HCT116 (cell line): ENCODE measurements around the gene HIVEP3. TPM values are rescaled to one million over a fixed set of nuclear protein-coding genes. Genes with fewer than 3 reads are reported as not detected.
A peak's percentile ranks its signal among the peaks of the same experiment; 100 is the strongest.

ENCODE experiments used
- ATAC-seq: fragments of 200-7000 bp; cut with Tn5 transposase; 2 replicates; pipeline ENCODE4 v1.9.1; 2020; ENCODE audit warnings: mild to moderate bottlenecking, moderate library complexity
- BruUV-seq: library from RNA; stranded (reverse); fragments of 400-500 nt; replicated peaks from 2 replicates; lab custom pipeline; 2021; lab: Mats Ljungman, UMichigan
- CTCF ChIA-PET: fragments of 300-600 bp; sonication (Branson Sonifier 250); formaldehyde crosslinking; loops from one replicate; lab custom pipeline; 2021; ENCODE audit warnings: antibody characterized with exemption; lab: Charles Lee
- POLR2A ChIA-PET: fragments of 300-600, 350-600 bp; sonication (Branson Sonifier 250); formaldehyde crosslinking; loops from one replicate; lab custom pipeline; 2021; ENCODE audit warnings: antibody characterized with exemption; lab: Charles Lee
- RAD21 ChIA-PET, 2 experiments: fragments of 300-600 bp; sonication (Branson Sonifier 250); formaldehyde crosslinking; loops; one replicate each; lab custom pipeline; 2023; ENCODE audit warnings: low total read pairs in 2 of 2; ENCODE audit not compliant: uncharacterized antibody in 2 of 2, unreplicated experiment in 2 of 2, low non-redundant PET in 1 of 2; lab: Charles Lee
- DNase-seq: peaks from one replicate; pipeline ENCODE4 v3.0.0-alpha.2; 2010; ENCODE audit warnings: low read depth, low spot score
- H2AFZ ChIP-seq: fragments of 200-600 bp; shearing (Covaris generic), sonication (generic); 2 replicates; pipeline ENCODE4 v1.6.1; 2017; ENCODE audit warnings: low read depth, mixed run types, mixed read lengths, antibody characterized with exemption, low read length; ENCODE audit not compliant: poor library complexity, severe bottlenecking
- H3K27ac ChIP-seq: 2 replicates; pipeline ENCODE4 v1.5.1; 2012; ENCODE audit warnings: low read depth, low read length
- H3K27me3 ChIP-seq: fragments of 200-600 bp; sonication (generic); 2 replicates; pipeline ENCODE4 v1.6.1; 2016; ENCODE audit warnings: mixed run types, low read length, mixed read lengths; ENCODE audit not compliant: insufficient read depth
- H3K36me3 ChIP-seq, 2 experiments: fragments of 200-500 bp in 1 of 2; fragments of 200-600 bp in 1 of 2; sonication (Bioruptor generic) in 1 of 2; sonication (generic) in 1 of 2; 2 replicates each; pipeline versions ENCODE4 v1.5.1 to v1.6.1; 2014 to 2016; ENCODE audit warnings: low read length in 2 of 2, inconsistent platforms in 1 of 2, mixed read lengths in 1 of 2, mixed run types in 1 of 2; ENCODE audit not compliant: insufficient read depth in 2 of 2, control insufficient read depth in 1 of 2
- H3K4me1 ChIP-seq, 2 experiments: fragments of 200-600 bp in 1 of 2; sonication (generic) in 1 of 2; 2 replicates each; pipeline versions ENCODE4 v1.5.1 to v1.6.1; 2012 to 2017; ENCODE audit warnings: low read length in 2 of 2, inconsistent platforms in 1 of 2, mild to moderate bottlenecking in 1 of 2, mixed read lengths in 1 of 2, mixed run types in 1 of 2, moderate library complexity in 1 of 2; ENCODE audit not compliant: insufficient read depth in 2 of 2, control insufficient read depth in 1 of 2
- H3K4me2 ChIP-seq: fragments of 200-600 bp; sonication (generic); 2 replicates; pipeline ENCODE4 v1.6.1; 2017; ENCODE audit warnings: mixed run types, low read length, mixed read lengths
- H3K4me3 ChIP-seq, 2 experiments: fragments of 200-600 bp in 1 of 2; sonication (generic) in 1 of 2; replicated peaks in 1 of 2; 2 replicates each; pipeline ENCODE4 v1.5.1; 2011 to 2016; ENCODE audit warnings: low read length in 2 of 2, control low read depth in 1 of 2, low read depth in 1 of 2, mild to moderate bottlenecking in 1 of 2, mixed read lengths in 1 of 2, mixed run types in 1 of 2
- H3K79me2 ChIP-seq: fragments of 200-600 bp; sonication (generic); 2 replicates; pipeline ENCODE4 v1.6.1; 2017; ENCODE audit warnings: mild to moderate bottlenecking, mixed run types, low read length, moderate library complexity, mixed read lengths; ENCODE audit not compliant: insufficient read depth
- H3K9ac ChIP-seq: fragments of 200-600 bp; sonication (generic); 2 replicates; pipeline ENCODE4 v1.6.1; 2016; ENCODE audit warnings: low read length, mixed read lengths
- H3K9me2 ChIP-seq: fragments of 200-600 bp; sonication (generic), shearing (Covaris generic); 2 replicates; pipeline ENCODE4 v1.6.1; 2017; ENCODE audit warnings: mixed run types, mild to moderate bottlenecking, moderate library complexity; ENCODE audit not compliant: insufficient read depth
- H3K9me3 ChIP-seq, 2 experiments: fragments of 200-500 bp in 1 of 2; fragments of 200-600 bp in 1 of 2; sonication (Bioruptor generic) in 1 of 2; sonication (generic) in 1 of 2; 2 replicates each; pipeline ENCODE4 v1.6.1; 2014 to 2017; ENCODE audit warnings: low read length in 2 of 2, mixed read lengths in 2 of 2, inconsistent platforms in 1 of 2, low read depth in 1 of 2, mild to moderate bottlenecking in 1 of 2, mixed run types in 1 of 2, moderate library complexity in 1 of 2; ENCODE audit not compliant: control insufficient read depth in 1 of 2, insufficient read depth in 1 of 2
- H4K20me1 ChIP-seq: fragments of 200-600 bp; sonication (generic), shearing (Covaris generic); 2 replicates; pipeline ENCODE4 v1.6.1; 2017; ENCODE audit warnings: mixed run types, mild to moderate bottlenecking, moderate library complexity; ENCODE audit not compliant: insufficient read depth
- ATF3 ChIP-seq: IDR thresholded peaks from 2 replicates; pipeline ENCODE4 v1.6.1; 2012
- CBX3 ChIP-seq: IDR thresholded peaks from 2 replicates; pipeline ENCODE4 v1.6.1; 2012; ENCODE audit warnings: low read depth
- CEBPB ChIP-seq: IDR thresholded peaks from 2 replicates; pipeline ENCODE4 v1.6.1; 2012; ENCODE audit warnings: low read depth
- CTCF ChIP-seq, 3 experiments: fragments of 200-600 bp in 1 of 3; sonication (generic) in 1 of 3; IDR thresholded peaks in 2 of 3; conservative IDR thresholded peaks in 1 of 3; 2 replicates each; pipeline ENCODE4 v1.5.1; 2012 to 2017; ENCODE audit warnings: low read depth in 2 of 3, low read length in 2 of 3, antibody characterized with exemption in 1 of 3, borderline replicate concordance in 1 of 3, control low read depth in 1 of 3, mild to moderate bottlenecking in 1 of 3, mixed read lengths in 1 of 3, mixed run types in 1 of 3, moderate library complexity in 1 of 3; ENCODE audit not compliant: insufficient read depth in 1 of 3
- EGR1 ChIP-seq: IDR thresholded peaks from 2 replicates; pipeline ENCODE4 v1.6.1; 2012; ENCODE audit warnings: low read depth
- ELF1 ChIP-seq: IDR thresholded peaks from 2 replicates; pipeline ENCODE4 v1.6.1; 2012; ENCODE audit warnings: low read depth, borderline replicate concordance
- EZH2 ChIP-seq: fragments of 200-600 bp; sonication (generic); IDR thresholded peaks from 2 replicates; pipeline ENCODE4 v1.6.1; 2017; ENCODE audit warnings: antibody characterized with exemption, mixed run types
- EZH2phosphoT487 ChIP-seq: fragments of 200-600 bp; IDR thresholded peaks from 2 replicates; pipeline ENCODE4 v1.6.1; 2018; ENCODE audit warnings: antibody characterized with exemption, borderline replicate concordance
- JUND ChIP-seq: IDR thresholded peaks from 2 replicates; pipeline ENCODE4 v1.6.1; 2012
- POLR2A ChIP-seq: IDR thresholded peaks from 2 replicates; pipeline ENCODE4 v1.7.0; 2011; ENCODE audit warnings: borderline replicate concordance; ENCODE audit not compliant: insufficient read depth, insufficient read length; ENCODE audit errors: extremely low read depth
- POLR2AphosphoS5 ChIP-seq: IDR thresholded peaks from 2 replicates; pipeline ENCODE4 v1.6.1; 2011; ENCODE audit warnings: mild to moderate bottlenecking, low read depth, low read length, moderate library complexity
- RAD21 ChIP-seq: IDR thresholded peaks from 2 replicates; pipeline ENCODE4 v1.6.1; 2012; ENCODE audit warnings: low read depth, mild to moderate bottlenecking
- SIN3A ChIP-seq: IDR thresholded peaks from 2 replicates; pipeline ENCODE4 v1.6.1; 2012; ENCODE audit warnings: low read depth
- SP1 ChIP-seq: IDR thresholded peaks from 2 replicates; pipeline ENCODE4 v1.6.1; 2012; ENCODE audit warnings: low read depth
- SRF ChIP-seq: IDR thresholded peaks from 2 replicates; pipeline ENCODE4 v1.6.1; 2012; ENCODE audit warnings: low read depth
- TCF7L2 ChIP-seq: IDR thresholded peaks from 2 replicates; pipeline ENCODE4 v1.7.0; 2011; ENCODE audit warnings: borderline replicate concordance, inconsistent platforms; ENCODE audit not compliant: insufficient read depth, insufficient read length; ENCODE audit errors: extremely low read depth
- YY1 ChIP-seq: IDR thresholded peaks from 2 replicates; pipeline ENCODE4 v1.6.1; 2011; ENCODE audit warnings: low read length, low read depth, moderate library complexity, mild to moderate bottlenecking; ENCODE audit not compliant: insufficient replicate concordance; ENCODE audit errors: extremely low read depth
- ZFX ChIP-seq: fragments of 450-650 bp; IDR thresholded peaks from 2 replicates; pipeline ENCODE4 v1.6.1; 2017
- ZNF274 ChIP-seq: fragments of 200-500 bp; sonication (Bioruptor generic); IDR thresholded peaks from 2 replicates; pipeline ENCODE4 v1.6.1; 2014; ENCODE audit warnings: mild to moderate bottlenecking, low read depth, low read length, inconsistent platforms
- intact Hi-C: fragments of 100-400 bp; cut with micrococcal nuclease; formaldehyde crosslinking; loops from 2 replicates; pipeline ENCODE4 v1.10.0; 2022
- total RNA-seq: library from RNA; stranded (reverse); gene quantifications from one replicate; pipeline ENCODE4 v1.2.1, GENCODE V29; 2021; ENCODE audit not compliant: unreplicated experiment

HIVEP3 gene
- total RNA-seq, 1 experiment from 2014 or later, result 7.1 TPM

- Histone ChIP-seq H3K9ac (no peak overlapping the region), H3K36me3 (no peaks in the 10 kb centered on the region), H3K4me2 (no peak overlapping the region), H4K20me1 (no peaks in the 10 kb centered on the region), H3K9me3 (no peaks in the 10 kb centered on the region), H3K27me3 (no peaks in the 10 kb centered on the region), H2AFZ (no peak overlapping the region), H3K79me2 (no peaks in the 10 kb centered on the region), H3K9me2 (no peaks in the 10 kb centered on the region), H3K4me1 (no peaks in the 10 kb centered on the region), H3K4me3 (no peak overlapping the region), H3K27ac (no peak overlapping the region)
- intact Hi-C loops, result no loop called here
- ChIA-PET POLR2A (no interaction called here), CTCF (no interaction called here), RAD21 (no interaction called here)
- TF ChIP-seq SRF (no peak), POLR2AphosphoS5 (no peak), CTCF (IDR thresholded peaks at IDR 0.05 in 2 of 3, conservative IDR thresholded peaks at IDR 0.05 in 1 of 3; ENCODE audit: borderline replicate concordance in 1 of 3, insufficient read depth in 1 of 3, low read depth in 2 of 3, low read length in 2 of 3) (peak; percentile 31 to 89 (median 79); a peak in 5 of 6 replicates), YY1 (no peak), CBX3 (0 out of 2 replicates have a peak, but pooled peaks have one; percentile 56), RAD21 (peak; percentile 49)
- DNase-seq (no peak), ATAC-seq (peak; percentile 76)
- no TSS peak for BruUV-seq
These were observed 318.8 kb downstream of the HIVEP3 start for GRCh38 chr1:41599912-41600311.

DNA sequence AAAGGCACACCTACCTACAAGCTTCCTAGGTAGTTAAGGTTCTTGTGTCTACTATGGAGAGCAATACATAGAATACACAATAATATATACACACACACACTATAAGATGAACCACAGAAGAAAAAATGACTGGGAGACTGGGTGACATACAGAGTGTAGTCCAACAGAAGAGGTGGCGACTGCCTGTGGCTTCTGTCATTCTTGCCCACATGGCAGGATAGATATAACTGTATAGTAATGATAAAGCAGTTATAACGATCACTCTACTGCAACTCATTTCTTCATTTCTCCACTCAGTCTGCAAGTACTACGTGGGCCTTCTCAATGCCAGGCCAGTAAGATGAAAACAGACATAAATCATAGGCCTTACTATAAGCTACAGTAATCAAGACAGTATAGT is 320.4 kb downstream of the HIVEP3 start:
- Histone ChIP-seq H3K4me1 (no peaks in the 10 kb centered on the region), H3K4me2 (no peak overlapping the region), H3K9me3 (no peaks in the 10 kb centered on the region), H3K4me3 (no peak overlapping the region), H3K9me2 (no peaks in the 10 kb centered on the region), H3K79me2 (no peaks in the 10 kb centered on the region), H3K9ac (no peak overlapping the region), H3K27me3 (no peaks in the 10 kb centered on the region), H2AFZ (no peak overlapping the region), H4K20me1 (no peaks in the 10 kb centered on the region), H3K27ac (no peak overlapping the region), H3K36me3 (no peaks in the 10 kb centered on the region)
- BruUV-seq, result no TSS peak
- CTCF ChIA-PET, result no interaction called here
- intact Hi-C loops, result no loop called here
- ATAC-seq (no peak), DNase-seq (no peak)
- RAD21 ChIA-PET, result no interaction called here
- POLR2A ChIA-PET, result no interaction called here
- TF ChIP-seq EZH2phosphoT487 (no peak), ZFX (no peak), SP1 (no peak), POLR2A (no peak), SIN3A (no peak), ZNF274 (no peak), EZH2 (no peak), TCF7L2 (no peak), RAD21 (no peak), ELF1 (no peak), EGR1 (no peak), CTCF (IDR thresholded peaks at IDR 0.05 in 2 of 3, conservative IDR thresholded peaks at IDR 0.05 in 1 of 3; ENCODE audit: borderline replicate concordance in 1 of 3, insufficient read depth in 1 of 3, low read depth in 2 of 3, low read length in 2 of 3) (no peak), ATF3 (no peak), CEBPB (no peak), SRF (no peak), JUND (no peak)
